Spleen (tissue), 11 donors: ENCODE results near the gene NXN. TPM values are rescaled to one million over a fixed set of nuclear protein-coding genes. Genes with fewer than 3 reads are reported as not detected.

Experiments used
- DNase-seq: peaks from one replicate; pipeline ENCODE4 v3.0.0-alpha.2; 2020
- H3K27ac ChIP-seq, 8 donors: fragments of 200-600 bp; sonication (generic) in 7 of 8; 1 replicate in 4 of 8; 2 replicates in 4 of 8; pipeline versions ENCODE4 v1.5.0 to v1.8.0; 2016 to 2021; ENCODE audit warnings: inconsistent platforms in 4 of 8, mild to moderate bottlenecking in 4 of 8, moderate library complexity in 1 of 8
- H3K27me3 ChIP-seq, 7 donors: fragments of 200-600 bp; sonication (generic) in 6 of 7; replicated peaks in 1 of 7; 1 replicate in 4 of 7; 2 replicates in 3 of 7; pipeline versions ENCODE4 v1.5.0 to v1.8.0; 2016 to 2021; ENCODE audit warnings: inconsistent platforms in 3 of 7, mild to moderate bottlenecking in 1 of 7
- H3K36me3 ChIP-seq, 6 donors: fragments of 200-600 bp; sonication (generic) in 5 of 6; 1 replicate in 4 of 6; 2 replicates in 2 of 6; pipeline versions ENCODE4 v1.5.0 to v1.8.0; 2016 to 2021; ENCODE audit warnings: inconsistent platforms in 2 of 6
- H3K4me1 ChIP-seq, 6 donors: fragments of 200-600 bp; sonication (generic) in 5 of 6; 1 replicate in 3 of 6; 2 replicates in 3 of 6; pipeline versions ENCODE4 v1.5.0 to v1.8.0; 2016 to 2021; ENCODE audit warnings: inconsistent platforms in 3 of 6
- H3K4me3 ChIP-seq, 8 donors: fragments of 200-600 bp; sonication (generic) in 7 of 8; 1 replicate in 4 of 8; 2 replicates in 4 of 8; pipeline versions ENCODE4 v1.5.0 to v1.8.0; 2016 to 2021; ENCODE audit warnings: inconsistent platforms in 4 of 8, mild to moderate bottlenecking in 4 of 8, moderate library complexity in 2 of 8
- H3K9me3 ChIP-seq, 8 donors: fragments of 200-600 bp; sonication (generic) in 7 of 8; 1 replicate in 4 of 8; 2 replicates in 4 of 8; pipeline versions ENCODE4 v1.5.0 to v1.8.0; 2016 to 2021; ENCODE audit warnings: inconsistent platforms in 4 of 8
- POLR2A ChIP-seq, 3 donors: fragments of 450-650 bp; IDR thresholded peaks; one replicate each; pipeline ENCODE4 v1.5.1; 2017; ENCODE audit warnings: antibody characterized with exemption in 3 of 3, mild to moderate bottlenecking in 1 of 3
- POLR2AphosphoS5 ChIP-seq, 3 donors: sonication (generic); formaldehyde crosslinking; IDR thresholded peaks; one replicate each; pipeline ENCODE4 v1.5.1; 2017; ENCODE audit warnings: antibody characterized with exemption in 3 of 3
- WGBS, 5 donors: extraction: QIAGEN DNeasy Blood & Tissue Kit in 3 of 5; methylation state at CpG; one replicate each; pipeline versions ENCODE4 v1.1.5 to v1.1.7; 2013 to 2018; 5-methylcytosine and 5-hydroxymethylcytosine counted together
- intact Hi-C: fragments of 100-400 bp; cut with DNase I; formaldehyde crosslinking; loops from one replicate; pipeline ENCODE4 v1.15.0; 2023; ENCODE audit warnings: low total_unique reads
- polyA plus RNA-seq, 3 donors: library from polyadenylated mRNA; stranded (reverse); fragments of 200-250 nt; gene quantifications; one replicate each; pipeline ENCODE4 v1.2.1, GENCODE V29; 2013
- total RNA-seq, 7 donors: library from RNA; depleted of rRNA in 3 of 7; stranded (reverse); fragments of >200 nt in 3 of 7; fragmentation: NEBNext Ultra II Directional in 4 of 7; extraction: Animal tissue kit (Norgen Biotek cat#: 25700) in 4 of 7; gene quantifications; one replicate each; pipeline versions ENCODE4 v1.1.0 to v1.2.1, GENCODE V29; 2016 to 2021
- TF ChIP-seq, protein P1 (sequence below), 11 experiments: fragments of 200-600 bp in 7 of 11; fragments of 450-650 bp in 4 of 11; sonication (generic) in 4 of 11; IDR thresholded peaks in 8 of 11; conservative IDR thresholded peaks in 3 of 11; 1 replicate in 7 of 11; 2 replicates in 4 of 11; pipeline versions ENCODE4 v1.4.0 to v1.8.0; 2016 to 2021; ENCODE audit warnings: antibody characterized with exemption in 11 of 11, inconsistent platforms in 4 of 11, mild to moderate bottlenecking in 1 of 11
- donor health status: healthy with polysubstance abuse.
- donor health status: DM: no; HTN: no; CAD: no; lungs with moderate emphysema.
- donor health status: DM: no; HTN: no; CAD: no.
- donor health status: Bipolar disorder and iron deficiency.
- donor health status: healthy.
- donor health status: DM: no; HTN: no; CAD: no.
- donor health status: DM: yes; HTN: yes; CAD: no.

Gene NXN
- total and polyA plus RNA-seq, 10 donors, result 3.9 to 21.4 (median 10.3) TPM

- no peaks in the 10 kb centered on the region for H3K36me3 ChIP-seq
- intact Hi-C loops, result no loop called here
- no peak overlapping the region for H3K27ac ChIP-seq
- TF ChIP-seq POLR2AphosphoS5 (IDR thresholded peaks at IDR 0.05) (no peak), POLR2A (IDR thresholded peaks at IDR 0.05) (no peak)
- TF ChIP-seq, protein P1, sequence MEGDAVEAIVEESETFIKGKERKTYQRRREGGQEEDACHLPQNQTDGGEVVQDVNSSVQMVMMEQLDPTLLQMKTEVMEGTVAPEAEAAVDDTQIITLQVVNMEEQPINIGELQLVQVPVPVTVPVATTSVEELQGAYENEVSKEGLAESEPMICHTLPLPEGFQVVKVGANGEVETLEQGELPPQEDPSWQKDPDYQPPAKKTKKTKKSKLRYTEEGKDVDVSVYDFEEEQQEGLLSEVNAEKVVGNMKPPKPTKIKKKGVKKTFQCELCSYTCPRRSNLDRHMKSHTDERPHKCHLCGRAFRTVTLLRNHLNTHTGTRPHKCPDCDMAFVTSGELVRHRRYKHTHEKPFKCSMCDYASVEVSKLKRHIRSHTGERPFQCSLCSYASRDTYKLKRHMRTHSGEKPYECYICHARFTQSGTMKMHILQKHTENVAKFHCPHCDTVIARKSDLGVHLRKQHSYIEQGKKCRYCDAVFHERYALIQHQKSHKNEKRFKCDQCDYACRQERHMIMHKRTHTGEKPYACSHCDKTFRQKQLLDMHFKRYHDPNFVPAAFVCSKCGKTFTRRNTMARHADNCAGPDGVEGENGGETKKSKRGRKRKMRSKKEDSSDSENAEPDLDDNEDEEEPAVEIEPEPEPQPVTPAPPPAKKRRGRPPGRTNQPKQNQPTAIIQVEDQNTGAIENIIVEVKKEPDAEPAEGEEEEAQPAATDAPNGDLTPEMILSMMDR (IDR thresholded peaks at IDR 0.05 in 8 of 11, conservative IDR thresholded peaks at IDR 0.05 in 3 of 11), result no peak
- no peak for DNase-seq
- no peaks in the 10 kb centered on the region for H3K9me3 ChIP-seq
- H3K27me3 ChIP-seq, result peaks cover 0 to 59% (median 0%) of the 10 kb centered on the region in 7 donors
- no peak overlapping the region for H3K4me3 ChIP-seq
- 61 to 74% (median 67%) methylated on average over 18 of the region's 18 CpGs for WGBS, 5 donors
- no peaks in the 10 kb centered on the region for H3K4me1 ChIP-seq
Observed at GRCh38 chr17:969811-970355, 9.7 kb downstream of the NXN start.

- no peak overlapping the region for H3K4me3 ChIP-seq
- TF ChIP-seq, protein P1 (IDR thresholded peaks at IDR 0.05 in 8 of 11, conservative IDR thresholded peaks at IDR 0.05 in 3 of 11), result no peak
- no peak for TF ChIP-seq POLR2AphosphoS5 (IDR thresholded peaks at IDR 0.05)
- no peak for TF ChIP-seq POLR2A (IDR thresholded peaks at IDR 0.05)
Observed at GRCh38 chr17:968812-969730, 10.5 kb downstream of the NXN start.

GRCh38 chr17:967122-967521 lies 12.5 kb downstream of the NXN start:
- WGBS, 5 donors, result 84 to 94% (median 92%) methylated on average over 9 of the region's 9 CpGs
- intact Hi-C loops, result no loop called here
- TF ChIP-seq, protein P1 (IDR thresholded peaks at IDR 0.05 in 8 of 11, conservative IDR thresholded peaks at IDR 0.05 in 3 of 11), result no peak
- TF ChIP-seq POLR2AphosphoS5 (IDR thresholded peaks at IDR 0.05) (no peak), POLR2A (IDR thresholded peaks at IDR 0.05) (no peak)
- H3K4me1 ChIP-seq, result no peaks in the 10 kb centered on the region
- no peak overlapping the region for H3K4me3 ChIP-seq
- no peaks in the 10 kb centered on the region for H3K9me3 ChIP-seq
- DNase-seq, result no peak
- H3K27ac ChIP-seq, result no peak overlapping the region
- H3K36me3 ChIP-seq, result no peaks in the 10 kb centered on the region
- peaks cover 0 to 44% (median 0%) of the 10 kb centered on the region in 7 donors for H3K27me3 ChIP-seq

More at GRCh38 chr17:968812-969730, 10.5 kb downstream of the NXN start:
- 88 to 93% (median 89%) methylated on average over 24 of the region's 24 CpGs for WGBS, 5 donors
- Histone ChIP-seq H3K36me3 (no peaks in the 10 kb centered on the region), H3K27ac (no peak overlapping the region), H3K4me1 (no peaks in the 10 kb centered on the region), H3K9me3 (no peaks in the 10 kb centered on the region), H3K27me3 (peaks cover 0 to 56% (median 0%) of the 10 kb centered on the region in 7 donors)
- intact Hi-C loops, result no loop called here
- DNase-seq, result no peak
